ENCODE data around the gene CCDC141.

- TF ChIP-seq POLR2A (IDR thresholded peaks at IDR 0.05; ENCODE audit: borderline replicate concordance, extremely low read depth, insufficient read depth, insufficient read length) (no peak), CTCF (IDR thresholded peaks at IDR 0.05 in 2 of 3, conservative IDR thresholded peaks at IDR 0.05 in 1 of 3; ENCODE audit: borderline replicate concordance in 1 of 3, insufficient read depth in 1 of 3, low read depth in 2 of 3, low read length in 2 of 3) (no peak), POLR2AphosphoS5 (IDR thresholded peaks at IDR 0.05; ENCODE audit: low read depth, low read length) (no peak), SP1 (IDR thresholded peaks at IDR 0.05; ENCODE audit: low read depth) (no peak), ZNF274 (IDR thresholded peaks at IDR 0.05; ENCODE audit: low read depth, low read length) (no peak), CBX3 (IDR thresholded peaks at IDR 0.05; ENCODE audit: low read depth) (no peak), TCF7L2 (IDR thresholded peaks at IDR 0.05; ENCODE audit: borderline replicate concordance, extremely low read depth, insufficient read depth, insufficient read length) (no peak), EZH2 (IDR thresholded peaks at IDR 0.05) (no peak), YY1 (IDR thresholded peaks at IDR 0.05; ENCODE audit: extremely low read depth, insufficient replicate concordance, low read depth, low read length) (no peak), REST (IDR thresholded peaks at IDR 0.05; ENCODE audit: low read depth) (no peak), RAD21 (IDR thresholded peaks at IDR 0.05; ENCODE audit: low read depth) (no peak), ATF3 (IDR thresholded peaks at IDR 0.05) (no peak), EGR1 (IDR thresholded peaks at IDR 0.05; ENCODE audit: low read depth) (no peak)
These were observed 5.4 kb downstream of the CCDC141 start for GRCh38 chr2:179044500-179044899.

Data from HCT116 (cell line).